ENCODE results near the gene RSBN1L. TPM values are rescaled to one million over a fixed set of nuclear protein-coding genes. Genes with fewer than 3 reads are reported as not detected.

The RSBN1L gene
- total RNA-seq, 2 donors from 2014 or later = 7.5 to 7.9 TPM

GRCh38 chr7:77662869-77663268, 33.4 kb upstream of the RSBN1L start:
- no peaks in the 10 kb centered on the region for H3K27me3 ChIP-seq
- H3K4me1 ChIP-seq = no peaks in the 10 kb centered on the region
- DNase-seq (ENCODE audit: low spot score) = no peak
- H3K27ac ChIP-seq = no peak overlapping the region
- H3K9me3 ChIP-seq = no peaks in the 10 kb centered on the region
- no peaks in the 10 kb centered on the region for H3K36me3 ChIP-seq
- no peak for TF ChIP-seq CTCF (IDR thresholded peaks at IDR 0.05)
- no peak overlapping the region for H3K4me3 ChIP-seq

- no peak overlapping the region for H3K27ac ChIP-seq
- H3K27me3 ChIP-seq = no peaks in the 10 kb centered on the region
- H3K4me3 ChIP-seq = no peak overlapping the region
- no peak for TF ChIP-seq CTCF (IDR thresholded peaks at IDR 0.05)
- DNase-seq (ENCODE audit: low spot score) = no peak
- H3K9me3 ChIP-seq = no peaks in the 10 kb centered on the region
- no peaks in the 10 kb centered on the region for H3K4me1 ChIP-seq
- no peaks in the 10 kb centered on the region for H3K36me3 ChIP-seq
Observed at GRCh38 chr7:77664715-77665114, 31.5 kb upstream of the RSBN1L start.

- TF ChIP-seq CTCF (IDR thresholded peaks at IDR 0.05) = no peak
- H3K36me3 ChIP-seq = no peaks in the 10 kb centered on the region
Observed at GRCh38 chr7:77665161-77665560, 31.1 kb upstream of the RSBN1L start.

GRCh38 chr7:77667459-77668086, 28.7 kb upstream of the RSBN1L start:
- no peak for DNase-seq (ENCODE audit: low spot score)
- no peaks in the 10 kb centered on the region for H3K36me3 ChIP-seq
- TF ChIP-seq CTCF (IDR thresholded peaks at IDR 0.05) = no peak
- H3K4me1 ChIP-seq = no peaks in the 10 kb centered on the region
- no peaks in the 10 kb centered on the region for H3K27me3 ChIP-seq
- no peak overlapping the region for H3K27ac ChIP-seq
- H3K4me3 ChIP-seq = no peak overlapping the region
- no peaks in the 10 kb centered on the region for H3K9me3 ChIP-seq

More at GRCh38 chr7:77665161-77665560, 31.1 kb upstream of the RSBN1L start:
- no peak overlapping the region for H3K27ac ChIP-seq
- H3K27me3 ChIP-seq = no peaks in the 10 kb centered on the region
- no peaks in the 10 kb centered on the region for H3K9me3 ChIP-seq
- no peak for DNase-seq (ENCODE audit: low spot score)
- no peak overlapping the region for H3K4me3 ChIP-seq
- no peaks in the 10 kb centered on the region for H3K4me1 ChIP-seq

- DNase-seq (ENCODE audit: low spot score) = no peak
- no peaks in the 10 kb centered on the region for H3K4me1 ChIP-seq
- H3K4me3 ChIP-seq = no peak overlapping the region
- no peak overlapping the region for H3K27ac ChIP-seq
- TF ChIP-seq CTCF (IDR thresholded peaks at IDR 0.05) = no peak
- H3K27me3 ChIP-seq = no peaks in the 10 kb centered on the region
- no peaks in the 10 kb centered on the region for H3K9me3 ChIP-seq
- no peaks in the 10 kb centered on the region for H3K36me3 ChIP-seq
Observed at GRCh38 chr7:77674878-77675277, 21.4 kb upstream of the RSBN1L start.

GRCh38 chr7:77679608-77680007, 16.7 kb upstream of the RSBN1L start:
- Histone ChIP-seq H3K9me3 (no peaks in the 10 kb centered on the region), H3K36me3 (peaks cover 6% of the 10 kb centered on the region), H3K4me3 (no peak overlapping the region), H3K4me1 (peaks cover 0 to 3% of the 10 kb centered on the region in 2 donors), H3K27ac (no peak overlapping the region), H3K27me3 (no peaks in the 10 kb centered on the region)
- no peak for DNase-seq (ENCODE audit: low spot score)
- no peak for TF ChIP-seq CTCF (IDR thresholded peaks at IDR 0.05)
